HG02840 (cell line): ENCODE measurements around the gene MAMDC2.
"Not testable (repeated sequence)": the region's sequence is repeated elsewhere in the genome, so short reads cannot be mapped to it uniquely, and the experiment has no call there.

Source experiments
- ATAC-seq: cut with Tn5 transposase; IDR thresholded peaks from one replicate; pipeline ENCODE4 v1.9.1; 2021; ENCODE audit warnings: mild to moderate bottlenecking, moderate library complexity, moderate number of reproducible peaks; ENCODE audit not compliant: unreplicated experiment, low FRiP score

Gene MAMDC2

GRCh38 chr9:70035691-70036090 is 8.0 kb upstream of the MAMDC2 start:
- no peak for ATAC-seq

DNA sequence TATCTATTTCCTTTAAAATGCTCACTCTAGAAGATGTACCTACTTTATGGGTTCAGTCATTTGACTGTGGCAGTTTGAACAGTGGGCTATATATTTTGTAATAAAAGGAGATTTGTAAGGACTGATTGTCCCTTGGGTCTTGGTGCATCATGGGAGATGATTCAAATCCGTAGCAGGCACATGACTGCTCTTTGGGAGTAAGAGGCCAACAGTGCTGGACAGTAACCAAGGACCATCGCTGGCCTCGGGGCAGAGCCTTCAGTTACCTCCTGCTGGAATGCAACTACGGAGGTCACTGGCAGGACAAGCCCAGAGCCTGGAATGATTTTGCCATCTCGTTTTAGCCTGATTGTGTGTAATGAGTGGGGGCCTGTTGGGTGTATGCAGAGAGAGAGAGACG is 7.0 kb upstream of the MAMDC2 start:
- no peak for ATAC-seq

GRCh38 chr9:70038171-70038621 is 5.5 kb upstream of the MAMDC2 start:
- ATAC-seq: not testable (repeated sequence)

- no peak for ATAC-seq
Measured at GRCh38 chr9:70040376-70040903, 3.2 kb upstream of the MAMDC2 start.

DNA sequence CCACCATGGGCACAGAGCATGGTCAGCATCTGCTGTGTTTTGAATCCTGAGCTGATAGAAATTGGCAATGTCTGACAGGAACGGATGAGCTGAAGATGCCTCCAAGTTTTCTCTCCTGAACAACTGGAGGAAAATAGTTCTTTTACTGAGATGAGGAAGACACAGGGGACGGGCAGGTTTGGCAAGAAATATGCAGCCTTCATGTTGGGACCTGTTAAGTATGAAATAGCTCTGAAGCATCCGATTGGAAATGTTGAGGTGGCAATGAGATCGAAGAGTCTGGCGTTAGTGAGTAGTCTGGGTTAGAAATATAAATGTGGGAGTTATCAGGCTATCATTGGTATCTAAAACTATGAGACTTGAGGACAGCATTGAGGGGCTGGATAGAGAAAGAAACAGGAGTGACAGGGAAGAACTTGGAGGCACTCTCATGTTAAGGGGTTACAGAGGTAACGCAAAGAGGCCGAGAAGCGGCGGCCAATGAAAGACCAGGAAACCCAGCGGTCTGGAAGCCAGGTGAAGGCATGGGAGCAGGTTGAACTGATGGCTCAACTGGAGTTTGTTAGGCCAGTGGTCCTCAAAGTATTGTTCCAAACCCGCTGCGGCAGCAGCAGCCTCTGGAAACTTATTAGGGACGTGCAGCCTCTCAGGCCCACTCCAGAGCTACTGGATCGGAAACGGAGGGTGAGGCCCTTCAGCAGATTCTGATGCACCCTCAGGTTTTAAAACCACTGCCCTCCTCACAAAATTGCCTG is 1.0 kb upstream of the MAMDC2 start:
- no peak for ATAC-seq

DNA sequence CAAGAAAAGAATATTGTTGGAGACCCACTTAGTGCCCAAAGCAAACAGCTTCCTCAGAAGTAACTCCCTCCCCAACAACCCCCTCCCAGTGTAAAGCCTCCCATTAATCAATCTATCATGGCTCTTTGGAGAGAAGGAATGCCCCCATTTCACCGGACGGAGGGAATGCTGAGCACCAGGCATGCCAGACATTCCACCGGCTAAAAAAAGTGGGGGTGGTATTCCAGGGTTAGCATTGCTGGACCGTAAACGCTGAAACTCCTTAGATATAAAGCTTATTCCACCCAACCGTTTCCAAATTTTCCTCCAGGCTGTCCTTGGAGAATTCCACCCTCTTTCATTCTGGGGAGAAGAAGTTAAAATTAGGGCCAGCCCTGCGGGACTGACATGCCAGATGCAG is 363 bp upstream of the MAMDC2 start:
- no peak for ATAC-seq

DNA sequence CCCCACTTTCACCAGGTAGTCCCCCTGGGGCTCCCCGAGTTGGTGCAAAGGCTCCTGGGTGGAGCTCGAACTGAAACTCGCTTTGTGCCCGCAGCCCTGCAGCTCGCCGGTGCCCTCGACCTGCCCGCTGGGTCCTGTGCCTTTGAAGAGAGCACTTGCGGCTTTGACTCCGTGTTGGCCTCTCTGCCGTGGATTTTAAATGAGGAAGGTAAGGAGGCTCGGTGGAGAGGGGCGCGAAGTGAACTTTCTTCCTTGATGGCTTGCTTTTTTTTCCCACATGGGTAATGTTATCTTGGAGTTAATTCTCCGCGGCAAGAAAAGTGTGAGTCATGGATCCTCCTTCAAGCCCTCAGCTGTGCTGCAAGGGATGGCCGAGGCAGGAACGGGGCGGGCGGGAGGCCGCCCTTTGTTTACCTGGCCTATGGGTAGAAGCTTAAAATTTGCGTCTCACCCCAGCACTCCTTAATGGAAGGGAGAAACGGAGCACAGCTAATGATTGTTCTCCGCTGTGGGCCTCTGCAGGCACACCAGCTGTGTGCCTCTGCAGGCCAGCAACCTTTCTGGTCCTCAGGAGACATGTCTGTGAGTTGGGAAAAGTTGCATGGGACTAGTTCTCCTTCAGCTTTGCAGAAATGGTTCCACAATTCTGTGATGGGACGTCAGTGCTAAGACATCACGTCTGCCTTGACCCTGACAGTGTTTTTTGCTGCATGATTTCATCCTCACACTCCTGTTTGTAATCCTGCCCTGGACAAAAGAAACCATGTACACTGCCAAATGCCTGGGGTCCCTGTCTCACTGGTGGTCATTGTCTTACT is 1.1 kb downstream of the MAMDC2 start:
- no peak for ATAC-seq

GRCh38 chr9:70045452-70045851 is 1.8 kb downstream of the MAMDC2 start:
- no peak for ATAC-seq

DNA sequence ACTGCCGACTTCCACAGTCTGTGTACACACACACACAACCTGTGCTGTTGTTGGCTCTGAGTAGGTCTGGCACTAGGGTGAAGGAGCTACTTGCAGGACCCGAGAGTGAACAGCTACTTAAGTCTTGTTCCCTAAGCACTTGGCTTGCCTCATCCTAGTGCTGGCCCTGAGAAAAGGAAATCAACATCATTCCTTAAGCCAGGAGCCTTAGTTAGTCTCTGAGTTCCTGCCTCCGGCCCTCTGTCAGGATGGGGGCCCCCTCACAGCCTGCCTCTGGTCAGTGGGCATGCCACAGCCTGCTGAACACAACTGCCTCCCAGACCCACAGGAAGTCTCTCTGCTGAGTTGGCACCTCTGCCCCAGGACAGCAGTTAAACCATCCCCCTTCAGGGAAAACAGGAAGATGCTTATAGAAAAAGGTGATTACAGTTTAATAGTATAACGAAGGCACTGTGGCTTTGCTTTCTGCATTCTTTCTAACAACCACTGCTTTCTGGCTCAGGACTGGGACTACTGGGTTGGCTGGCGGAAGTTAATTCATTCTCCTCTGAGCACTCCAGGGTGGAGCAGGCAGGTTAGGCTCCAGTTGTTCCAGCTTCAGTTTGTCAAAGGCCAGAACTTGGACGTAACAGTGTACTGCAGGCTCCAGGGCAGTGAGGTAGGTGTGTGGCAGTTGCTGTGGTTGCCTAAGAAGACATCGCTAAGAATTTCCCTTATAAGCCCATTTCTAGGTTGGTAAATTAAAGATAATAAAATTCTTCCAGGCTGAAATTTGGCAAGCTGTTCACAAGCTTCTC is 2.8 kb downstream of the MAMDC2 start:
- ATAC-seq: no peak

DNA sequence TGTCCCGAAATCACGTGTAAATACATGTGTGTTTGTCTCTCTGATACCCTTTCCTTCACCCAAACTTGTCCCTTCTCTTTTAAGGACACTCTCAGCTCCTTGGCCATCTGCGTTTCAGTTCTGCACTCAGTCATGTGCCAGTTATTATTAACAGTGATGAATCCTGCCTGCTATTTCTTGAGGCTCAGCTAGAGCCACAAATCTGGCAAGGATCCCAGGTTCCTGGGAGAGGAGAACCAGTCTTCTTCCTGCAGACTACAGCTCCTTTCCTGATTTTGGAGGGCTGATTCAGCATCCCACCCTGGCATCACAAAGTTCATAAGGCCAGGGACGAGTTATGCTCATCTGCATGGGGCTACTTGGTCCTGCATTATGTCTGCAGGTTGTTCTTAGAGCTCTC is 5.6 kb downstream of the MAMDC2 start:
- ATAC-seq: no peak

- ATAC-seq: no peak
Measured at GRCh38 chr9:70049672-70050271, 6.1 kb downstream of the MAMDC2 start.

GRCh38 chr9:70052768-70053167 is 9.1 kb downstream of the MAMDC2 start:
- ATAC-seq: no peak

DNA sequence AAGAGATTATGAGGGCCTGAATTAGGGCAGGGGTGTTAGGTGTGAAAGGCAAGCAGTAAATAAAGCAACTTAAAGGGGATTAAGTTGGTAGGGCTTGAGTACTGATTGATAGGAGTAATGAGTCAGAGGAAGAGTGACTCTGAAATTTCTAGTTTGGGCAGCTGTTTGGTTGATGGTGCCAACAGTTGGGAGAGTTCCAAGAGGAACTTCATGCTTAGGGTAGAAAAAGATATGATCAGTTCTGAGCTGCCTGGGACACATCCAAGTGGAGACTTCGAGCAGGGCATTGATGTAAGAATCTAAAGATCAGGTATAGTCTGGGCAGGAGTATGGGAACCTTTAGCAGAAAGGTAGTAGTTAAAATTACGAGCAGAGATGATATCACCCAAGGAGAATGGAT is 10.2 kb downstream of the MAMDC2 start:
- no peak for ATAC-seq

DNA sequence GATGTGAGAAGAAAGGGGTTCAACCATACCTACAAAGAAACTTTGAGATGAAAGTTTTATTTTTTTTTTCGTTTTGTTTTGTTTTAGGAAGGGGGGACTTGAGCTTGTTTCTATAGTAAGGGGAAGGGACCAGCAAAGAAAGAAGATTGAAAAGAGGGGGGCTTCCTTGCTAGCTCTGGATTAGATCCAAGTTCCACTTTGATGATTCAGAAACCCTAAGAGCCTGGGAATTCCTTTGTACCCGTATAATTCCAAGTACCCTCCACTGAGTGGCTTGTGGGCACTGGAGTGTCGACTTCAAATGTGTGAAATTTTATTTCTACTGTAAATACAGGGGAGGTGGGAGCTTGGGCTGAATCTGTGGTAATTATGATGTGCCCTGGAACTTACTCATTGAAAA is 10.9 kb downstream of the MAMDC2 start:
- no peak for ATAC-seq

DNA sequence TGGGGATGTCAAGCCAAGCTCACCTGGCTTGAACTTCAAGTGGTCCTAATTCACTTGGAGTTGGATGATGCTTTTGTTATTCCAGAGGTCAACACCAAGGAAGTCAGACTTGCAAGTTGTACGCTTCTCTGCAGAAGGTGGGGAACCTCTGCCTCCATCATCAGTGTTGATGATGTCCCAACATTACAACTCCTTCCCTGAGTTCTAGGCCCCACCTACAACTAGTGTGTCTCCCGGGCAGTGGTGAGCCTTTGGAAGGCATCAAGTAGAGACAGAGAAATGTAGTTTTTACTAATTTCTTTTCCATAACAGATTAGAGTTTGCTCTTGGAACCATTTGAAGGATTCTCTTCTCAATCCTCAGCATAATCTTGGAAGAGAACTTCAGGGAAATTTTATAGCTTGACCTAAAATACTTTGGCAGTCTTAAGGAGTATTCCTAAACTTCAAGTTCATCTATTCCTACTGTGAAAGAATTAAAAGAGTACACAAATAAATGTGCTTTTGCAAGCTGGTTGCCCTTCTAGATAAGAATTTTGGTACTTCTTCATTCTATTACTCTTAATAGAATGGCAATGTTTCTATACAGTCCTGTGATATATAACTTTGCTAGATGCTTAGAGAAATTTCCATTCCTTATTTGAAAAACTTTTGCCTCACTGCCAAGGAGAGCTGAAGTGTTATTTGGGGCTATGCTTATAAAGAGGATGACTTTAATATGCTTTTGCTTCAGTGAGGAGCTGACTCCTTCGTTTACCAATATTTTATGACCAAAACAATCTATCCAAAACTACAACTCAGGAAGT is 12.0 kb downstream of the MAMDC2 start:
- no peak for ATAC-seq

DNA sequence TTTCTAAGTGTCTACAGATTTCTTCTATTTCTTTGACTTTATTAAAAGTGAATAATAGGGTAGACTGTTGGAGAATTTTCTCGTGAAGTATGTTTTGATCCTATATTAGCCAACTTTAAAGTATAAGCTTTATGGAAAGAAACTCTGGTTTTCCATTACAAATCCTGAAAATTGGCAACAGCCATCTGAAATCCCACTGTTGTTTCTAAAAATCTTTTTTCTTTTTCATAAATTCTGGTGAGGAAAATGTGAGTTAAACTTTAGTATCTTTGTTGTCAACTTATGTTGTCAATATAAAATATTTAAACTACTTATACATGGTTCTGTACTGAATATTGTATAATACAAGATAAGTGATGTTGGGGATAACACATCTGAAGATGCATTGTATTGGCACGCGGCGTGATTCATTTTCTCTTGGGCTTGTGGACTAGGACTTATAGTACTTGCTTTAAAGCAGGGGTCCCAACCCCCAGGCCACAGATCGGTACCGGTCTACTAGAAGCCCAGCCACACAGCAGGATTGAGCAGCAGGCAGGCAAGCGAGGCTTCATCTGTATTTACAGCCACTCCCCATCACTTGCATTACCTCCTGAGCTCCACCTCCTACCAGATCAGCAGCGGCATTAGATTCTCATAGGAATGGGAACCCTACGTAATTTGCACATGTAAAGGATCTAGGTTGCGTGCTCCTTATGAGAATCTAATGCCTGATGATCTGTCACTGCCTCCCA is 12.7 kb downstream of the MAMDC2 start:
- ATAC-seq: no peak

DNA sequence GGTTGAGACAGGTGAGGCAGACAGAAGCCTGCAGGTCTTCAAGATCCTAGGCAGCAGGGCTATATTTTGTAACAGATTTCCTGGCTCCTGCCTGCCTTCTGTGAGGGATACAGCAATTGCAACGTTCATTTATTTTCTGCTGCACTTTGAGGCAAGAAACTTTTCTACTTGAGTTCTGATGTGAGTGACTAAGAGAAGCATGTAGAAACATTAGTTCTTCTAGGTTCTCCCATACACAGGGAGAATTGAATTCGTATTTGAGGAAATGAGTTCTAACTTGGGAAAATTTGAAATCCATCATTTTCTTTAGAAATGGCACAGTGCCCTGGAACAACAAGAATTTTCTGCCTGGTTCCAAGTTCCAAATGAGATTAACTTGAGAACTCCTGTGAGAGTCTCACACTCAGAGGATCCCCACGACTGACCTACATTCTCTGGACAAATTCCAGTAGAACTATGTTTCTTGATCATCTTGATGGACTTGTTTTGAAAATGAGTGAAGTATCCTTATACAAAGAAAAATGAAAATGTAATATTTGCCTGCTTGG is 15.0 kb downstream of the MAMDC2 start:
- no peak for ATAC-seq

- no peak for ATAC-seq
Measured at GRCh38 chr9:70060148-70060882, 16.7 kb downstream of the MAMDC2 start.
